Putamen (tissue), 1 donor: Measurements from ENCODE around the gene AKR1C4.
"Not testable (repeated sequence)": the region's sequence is repeated elsewhere in the genome, so short reads cannot be mapped to it uniquely, and the experiment has no call there.

Experiments
- DNase-seq: peaks from one replicate; pipeline ENCODE4 v3.0.0-alpha.2; 2016; ENCODE audit warnings: low spot score

Gene AKR1C4

GRCh38 chr10:5196702-5197113, at the start of gene AKR1C4:
Gene AKR1C4, plus strand, starts transcription at chr10:5196837. Its CDS starts 31 bp downstream, at chr10:5196868.
- DNase-seq, result no peak

- no peak for DNase-seq
These were observed 49.8 kb upstream of the AKR1C4 start for GRCh38 chr10:5146920-5147254.

- no peak for DNase-seq
These were observed 49.2 kb upstream of the AKR1C4 start for GRCh38 chr10:5147255-5147980.

GRCh38 chr10:5147981-5148677, 48.5 kb upstream of the AKR1C4 start:
- no peak for DNase-seq

- DNase-seq, result no peak
These were observed 48.0 kb upstream of the AKR1C4 start for GRCh38 chr10:5148678-5149032.

GRCh38 chr10:5151076-5151475, 45.6 kb upstream of the AKR1C4 start:
- no peak for DNase-seq

GRCh38 chr10:5155951-5156350, 40.7 kb upstream of the AKR1C4 start:
- DNase-seq, result no peak

GRCh38 chr10:5157501-5157900, 39.1 kb upstream of the AKR1C4 start:
- no peak for DNase-seq

GRCh38 chr10:5159126-5159525, 37.5 kb upstream of the AKR1C4 start:
- DNase-seq, result no peak

- no peak for DNase-seq
These were observed 33.1 kb upstream of the AKR1C4 start for GRCh38 chr10:5163487-5163886.

GRCh38 chr10:5165738-5166137, 30.9 kb upstream of the AKR1C4 start:
- no peak for DNase-seq

GRCh38 chr10:5168897-5169420, 27.7 kb upstream of the AKR1C4 start:
- DNase-seq, result no peak

- DNase-seq, result not testable (repeated sequence)
These were observed 21.1 kb upstream of the AKR1C4 start for GRCh38 chr10:5175581-5175980.

GRCh38 chr10:5180503-5180902, 16.1 kb upstream of the AKR1C4 start:
- not testable (repeated sequence) for DNase-seq

GRCh38 chr10:5183923-5184322, 12.7 kb upstream of the AKR1C4 start:
- no peak for DNase-seq

- no peak for DNase-seq
These were observed 11.5 kb upstream of the AKR1C4 start, which contains the start of gene AKR1C8 for GRCh38 chr10:5184987-5185775. Gene AKR1C8, minus strand, starts transcription at chr10:5185150. Its CDS starts 46 bp downstream, at chr10:5185104.

GRCh38 chr10:5187867-5188266, 8.8 kb upstream of the AKR1C4 start:
- DNase-seq, result no peak

- no peak for DNase-seq
These were observed 8.3 kb upstream of the AKR1C4 start for GRCh38 chr10:5188358-5188757.

GRCh38 chr10:5194431-5194830, 2.2 kb upstream of the AKR1C4 start:
- DNase-seq, result no peak

GRCh38 chr10:5195727-5196374, 786 bp upstream of the AKR1C4 start:
- DNase-seq, result no peak

- no peak for DNase-seq
These were observed 1.7 kb downstream of the AKR1C4 start for GRCh38 chr10:5198386-5198785.

GRCh38 chr10:5199398-5199797, 2.8 kb downstream of the AKR1C4 start:
- no peak for DNase-seq
